GM23338 (cell line): ENCODE measurements around the gene CPNE6. TPM values are rescaled to one million over a fixed set of nuclear protein-coding genes. Genes with fewer than 3 reads are reported as not detected.

Experiments
- ATAC-seq: fragments of 200-7000 bp; cut with Tn5 transposase; 3 replicates; pipeline ENCODE4 v1.9.1; 2020
- DNase-seq: peaks from one replicate; pipeline ENCODE4 v3.0.0-alpha.2; 2015; ENCODE audit warnings: low spot score
- H2AFZ ChIP-seq: fragments of 200-600 bp; sonication (generic); 2 replicates; pipeline ENCODE4 v1.8.0; 2016; ENCODE audit warnings: antibody characterized with exemption, mild to moderate bottlenecking, moderate library complexity
- H3F3A ChIP-seq: fragments of 200-600 bp; sonication (generic); replicated peaks from 2 replicates; pipeline ENCODE4 v1.8.0; 2017; ENCODE audit warnings: antibody characterized with exemption, mixed run types, low read depth
- H3K27ac ChIP-seq: fragments of 200-600 bp; sonication (generic); 2 replicates; pipeline ENCODE4 v1.6.1; 2016; ENCODE audit warnings: low read depth
- H3K27me3 ChIP-seq: fragments of 200-600 bp; sonication (generic); 2 replicates; pipeline ENCODE4 v1.8.0; 2016; ENCODE audit warnings: mild to moderate bottlenecking, mixed run types, moderate library complexity; ENCODE audit not compliant: insufficient read depth
- H3K36me3 ChIP-seq: fragments of 200-600 bp; sonication (generic); 2 replicates; pipeline ENCODE4 v1.8.0; 2016; ENCODE audit warnings: mild to moderate bottlenecking; ENCODE audit not compliant: insufficient read depth
- H3K4me1 ChIP-seq: fragments of 200-600 bp; sonication (generic); 2 replicates; pipeline ENCODE4 v1.8.0; 2016; ENCODE audit warnings: mild to moderate bottlenecking, moderate library complexity; ENCODE audit not compliant: insufficient read depth
- H3K4me2 ChIP-seq: fragments of 200-600 bp; sonication (generic); 2 replicates; pipeline ENCODE4 v1.7.1; 2017; ENCODE audit warnings: mixed run types
- H3K4me3 ChIP-seq: fragments of 200-600 bp; sonication (generic); 2 replicates; pipeline ENCODE4 v1.6.1; 2016; ENCODE audit warnings: mixed run types
- H3K79me2 ChIP-seq: fragments of 200-600 bp; sonication (generic); replicated peaks from 2 replicates; pipeline ENCODE4 v1.8.0; 2017; ENCODE audit warnings: mild to moderate bottlenecking; ENCODE audit not compliant: insufficient read depth
- H3K9me2 ChIP-seq: fragments of 200-600 bp; sonication (generic); 2 replicates; pipeline ENCODE4 v1.8.0; 2017; ENCODE audit not compliant: insufficient read depth
- H4K20me1 ChIP-seq: fragments of 200-600 bp; sonication (generic); replicated peaks from 2 replicates; pipeline ENCODE4 v1.8.0; 2017; ENCODE audit warnings: mild to moderate bottlenecking; ENCODE audit not compliant: insufficient read depth
- H3K27ac Mint-ChIP-seq: 2 replicates; pipeline ENCODE4 v1.8.0; 2020; ENCODE audit warnings: inconsistent platforms, mild to moderate bottlenecking, moderate library complexity, mixed read lengths
- H3K27me3 Mint-ChIP-seq: 3 replicates; pipeline ENCODE4 v1.8.0; 2022; ENCODE audit warnings: low read depth, mild to moderate bottlenecking, moderate library complexity, mixed read lengths, inconsistent platforms; ENCODE audit not compliant: insufficient read depth, poor library complexity
- H3K36me3 Mint-ChIP-seq: 3 replicates; pipeline ENCODE4 v1.8.0; 2021; ENCODE audit warnings: low read depth, mild to moderate bottlenecking, inconsistent platforms, moderate library complexity, mixed read lengths
- H3K4me1 Mint-ChIP-seq: 3 replicates; pipeline ENCODE4 v1.8.0; 2020; ENCODE audit warnings: mild to moderate bottlenecking, inconsistent platforms, mixed read lengths
- H3K4me3 Mint-ChIP-seq: 3 replicates; pipeline ENCODE4 v1.8.0; 2021; ENCODE audit warnings: moderate library complexity, mild to moderate bottlenecking, inconsistent platforms, mixed read lengths
- H3K9me3 Mint-ChIP-seq: 3 replicates; pipeline ENCODE4 v1.8.0; 2020; ENCODE audit warnings: moderate library complexity, mild to moderate bottlenecking, inconsistent platforms, mixed read lengths
- CREB1 ChIP-seq: fragments of 250-450 bp; sonication (Bioruptor Pico); IDR thresholded peaks from 2 replicates; pipeline ENCODE4 v1.5.0; 2020; ENCODE audit warnings: low read depth, mild to moderate bottlenecking, moderate library complexity
- CTCF ChIP-seq, 2 experiments: fragments of 200-600 bp in 1 of 2; sonication (generic) in 1 of 2; conservative IDR thresholded peaks; 2 replicates each; pipeline versions ENCODE4 v1.5.1 to v1.6.1; 2016 to 2017; ENCODE audit warnings: antibody characterized with exemption in 2 of 2, low read depth in 2 of 2, mild to moderate bottlenecking in 2 of 2, moderate library complexity in 1 of 2
- ETS1 ChIP-seq: IDR thresholded peaks from 2 replicates; pipeline ENCODE4 v1.6.1; 2016; ENCODE audit warnings: antibody characterized with exemption
- EZH2 ChIP-seq: fragments of 200-600 bp; sonication (generic); IDR thresholded peaks from one replicate; pipeline ENCODE4 v1.8.0; 2017; ENCODE audit warnings: antibody characterized with exemption, mild to moderate bottlenecking, low read depth; ENCODE audit not compliant: unreplicated experiment
- EZH2phosphoT487 ChIP-seq: fragments of 200-600 bp; sonication (generic); IDR thresholded peaks from one replicate; pipeline ENCODE4 v1.8.1; 2018; ENCODE audit warnings: antibody characterized with exemption; ENCODE audit not compliant: unreplicated experiment
- JUNB ChIP-seq: IDR thresholded peaks from one replicate; pipeline ENCODE4 v1.6.1; 2016; ENCODE audit warnings: antibody characterized with exemption; ENCODE audit not compliant: unreplicated experiment
- NANOG ChIP-seq: IDR thresholded peaks from 2 replicates; pipeline ENCODE4 v1.6.1; 2016; ENCODE audit warnings: antibody characterized with exemption, borderline replicate concordance
- POLR2AphosphoS5 ChIP-seq: IDR thresholded peaks from 2 replicates; pipeline ENCODE4 v1.6.1; 2016; ENCODE audit warnings: antibody characterized with exemption, low read depth
- REST ChIP-seq: IDR thresholded peaks from one replicate; pipeline ENCODE4 v1.6.1; 2018; ENCODE audit warnings: antibody characterized with exemption; ENCODE audit not compliant: unreplicated experiment
- STAT1 ChIP-seq: IDR thresholded peaks from one replicate; pipeline ENCODE4 v1.6.1; 2016; ENCODE audit warnings: antibody characterized with exemption; ENCODE audit not compliant: unreplicated experiment
- ZNF114 ChIP-seq: fragments of 250-450 bp; sonication (Bioruptor Pico); IDR thresholded peaks from 2 replicates; pipeline ENCODE4 v1.5.0; 2020; ENCODE audit warnings: mild to moderate bottlenecking, moderate library complexity
- ZNF331 ChIP-seq: fragments of 250-450 bp; sonication (Bioruptor Pico); IDR thresholded peaks from 2 replicates; pipeline ENCODE4 v1.5.0; 2020; ENCODE audit warnings: low read depth, mild to moderate bottlenecking, moderate library complexity
- ZNF462 ChIP-seq: fragments of 250-450 bp; sonication (Bioruptor Pico); IDR thresholded peaks from 2 replicates; pipeline ENCODE4 v1.5.0; 2020; ENCODE audit warnings: mild to moderate bottlenecking, moderate library complexity
- long read RNA-seq: library from polyadenylated mRNA; unstranded; transcript quantifications from one replicate; pipeline ENCODE4 v2.0.0, GENCODE V29; 2020; ENCODE audit not compliant: unreplicated experiment
- polyA plus RNA-seq: library from polyadenylated mRNA; unstranded; fragments of >200 nt; fragmentation: Nextera tagmentation; extraction: Ambion mirVana; gene quantifications from 2 replicates; pipeline ENCODE4 v1.2.1, GENCODE V29; 2016
- total RNA-seq: library from RNA; depleted of rRNA; stranded (reverse); fragments of >200 nt; shearing (Covaris generic); gene quantifications from 2 replicates; pipeline ENCODE4 v1.2.3, GENCODE V29; 2014; rRNA removed

The CPNE6 gene
- total RNA-seq (not detected in 2 replicates), polyA plus RNA-seq (0.16 TPM in 1 of 2 replicates, not detected in the other)
- long read RNA-seq, result 0 reads

GRCh38 chr14:24071144-24071697 is at the start of gene CPNE6:
Gene CPNE6 (plus strand): TSS chr14:24071562. CDS start chr14:24072937, 1,375 bp downstream.
- Histone ChIP-seq H3K9me2 (no peaks in the 10 kb centered on the region), H4K20me1 (no peaks in the 10 kb centered on the region), H3K79me2 (no peaks in the 10 kb centered on the region), H3K27me3 (no peaks in the 10 kb centered on the region), H3F3A (no peaks in the 10 kb centered on the region), H3K4me2 (no peak within 1 kb of the TSS), H3K4me3 (no peak within 1 kb of the TSS), H3K36me3 (no peaks in the 10 kb centered on the region), H2AFZ (no peak within 1 kb of the TSS), H3K4me1 (no peaks in the 10 kb centered on the region), H3K27ac (no peak within 1 kb of the TSS)
- Mint-ChIP-seq H3K27ac (no peak within 1 kb of the TSS; the same call in 1 of the 2 replicates), H3K4me1 (peaks cover 4% of the 10 kb centered on the region; the same call in 2 of the 3 replicates), H3K36me3 (no peaks in the 10 kb centered on the region), H3K9me3 (no peaks in the 10 kb centered on the region), H3K27me3 (peaks cover 7% of the 10 kb centered on the region), H3K4me3 (no peak within 1 kb of the TSS)
- no peak for TF ChIP-seq POLR2AphosphoS5
- no peak for TF ChIP-seq ETS1
- TF ChIP-seq ZNF462 (CRISPR knock-in tag), result no peak
- TF ChIP-seq ZNF114, result no peak
- TF ChIP-seq CTCF (conservative IDR thresholded peaks at IDR 0.05; ENCODE audit: low read depth in 2 of 2), result no peak
- no peak for TF ChIP-seq JUNB
- no peak for TF ChIP-seq REST
- TF ChIP-seq EZH2, result no peak
- no peak for TF ChIP-seq NANOG
- TF ChIP-seq EZH2phosphoT487, result no peak
- no peak for TF ChIP-seq CREB1
- TF ChIP-seq STAT1, result no peak
- no peak for TF ChIP-seq ZNF331 (CRISPR knock-in tag)
- DNase-seq, result no peak
- no peak for ATAC-seq
